ENCODE data around the gene INPP5E.

INPP5E gene

DNA sequence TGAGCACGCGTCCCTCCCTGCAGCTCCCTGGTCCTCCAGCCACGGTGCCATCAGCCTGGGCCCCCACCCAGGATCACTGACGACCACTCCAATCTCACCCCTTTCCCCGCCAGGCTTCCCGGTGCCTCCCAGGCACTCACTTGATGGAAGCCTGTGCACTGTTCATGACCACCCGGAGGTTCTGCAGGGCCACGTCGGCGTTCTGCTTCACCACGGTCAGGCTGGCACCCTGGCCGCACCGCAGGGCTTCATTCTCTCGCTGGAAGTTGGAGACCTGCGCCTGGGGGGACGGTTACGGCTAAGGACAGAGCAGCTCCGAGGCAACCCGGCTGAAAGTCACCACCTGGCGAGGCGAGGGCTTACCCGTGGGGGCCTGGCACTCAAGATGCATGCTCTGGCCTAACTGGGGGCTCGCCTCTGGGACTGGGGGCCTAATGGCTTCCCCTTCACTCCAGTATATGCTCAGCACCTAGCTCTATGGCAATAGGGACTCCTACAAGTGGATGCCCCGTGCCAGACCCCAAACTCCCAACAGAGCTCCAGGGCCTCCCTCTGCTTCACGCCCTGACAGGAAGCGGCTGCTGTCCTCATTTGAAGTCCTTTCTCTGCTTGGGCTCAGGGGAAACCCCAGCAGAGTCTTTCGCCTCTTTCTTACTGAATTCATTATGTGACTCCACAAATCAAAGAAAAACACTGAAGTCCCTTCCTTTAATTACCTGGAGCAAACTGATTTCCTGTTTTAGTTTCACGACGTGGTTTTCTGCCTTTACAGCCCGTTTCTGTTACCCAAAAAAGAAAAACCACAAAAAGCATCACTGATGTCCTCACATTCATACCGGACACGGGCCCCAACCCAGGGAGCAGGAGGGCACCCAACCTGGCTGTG, 35.5 kb downstream of the INPP5E start:
- no peak for DNase-seq (ENCODE audit: low read depth in 2 of 2)

DNA sequence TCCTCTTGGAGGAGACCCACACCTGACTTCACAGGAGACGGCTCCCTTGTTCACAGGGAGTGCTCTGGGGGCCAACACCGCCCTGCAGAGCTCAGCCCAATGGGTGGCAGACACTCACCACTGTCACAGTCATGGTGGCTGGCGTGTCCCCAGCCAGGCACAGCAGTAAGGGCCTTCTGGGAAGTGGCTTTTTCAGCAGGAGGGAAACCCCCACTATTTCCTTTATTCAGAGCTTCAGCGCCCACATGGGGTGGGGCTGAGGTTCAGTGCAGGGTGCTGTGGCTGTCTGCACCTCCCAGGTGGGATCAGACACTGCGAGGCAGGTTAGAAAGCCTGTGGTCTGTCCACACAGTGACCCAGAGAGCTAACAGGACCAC, 36.1 kb downstream of the INPP5E start:
- peak; percentile 43 to 45 for DNase-seq (ENCODE audit: low read depth in 2 of 2)

DNA sequence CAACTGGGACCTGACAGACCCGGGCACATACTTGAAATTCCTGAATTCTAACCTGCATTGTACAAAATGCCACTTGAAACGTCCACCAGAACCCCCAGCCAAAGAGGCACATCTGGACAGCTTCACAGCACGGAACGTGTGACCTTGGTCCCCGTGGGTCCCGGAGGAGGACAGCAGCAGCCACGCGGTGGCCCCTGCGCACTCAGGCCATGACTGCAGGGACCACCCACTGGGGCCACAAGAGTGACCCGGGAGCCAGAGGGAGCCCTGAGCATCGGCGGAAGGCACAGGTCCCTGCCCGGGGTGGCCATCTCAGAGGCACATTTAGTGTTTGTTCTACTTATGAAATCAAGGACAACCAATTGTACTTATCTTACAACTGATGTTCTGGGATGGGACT, 37.6 kb downstream of the INPP5E start:
- DNase-seq (ENCODE audit: low read depth in 2 of 2), result no peak

DNA sequence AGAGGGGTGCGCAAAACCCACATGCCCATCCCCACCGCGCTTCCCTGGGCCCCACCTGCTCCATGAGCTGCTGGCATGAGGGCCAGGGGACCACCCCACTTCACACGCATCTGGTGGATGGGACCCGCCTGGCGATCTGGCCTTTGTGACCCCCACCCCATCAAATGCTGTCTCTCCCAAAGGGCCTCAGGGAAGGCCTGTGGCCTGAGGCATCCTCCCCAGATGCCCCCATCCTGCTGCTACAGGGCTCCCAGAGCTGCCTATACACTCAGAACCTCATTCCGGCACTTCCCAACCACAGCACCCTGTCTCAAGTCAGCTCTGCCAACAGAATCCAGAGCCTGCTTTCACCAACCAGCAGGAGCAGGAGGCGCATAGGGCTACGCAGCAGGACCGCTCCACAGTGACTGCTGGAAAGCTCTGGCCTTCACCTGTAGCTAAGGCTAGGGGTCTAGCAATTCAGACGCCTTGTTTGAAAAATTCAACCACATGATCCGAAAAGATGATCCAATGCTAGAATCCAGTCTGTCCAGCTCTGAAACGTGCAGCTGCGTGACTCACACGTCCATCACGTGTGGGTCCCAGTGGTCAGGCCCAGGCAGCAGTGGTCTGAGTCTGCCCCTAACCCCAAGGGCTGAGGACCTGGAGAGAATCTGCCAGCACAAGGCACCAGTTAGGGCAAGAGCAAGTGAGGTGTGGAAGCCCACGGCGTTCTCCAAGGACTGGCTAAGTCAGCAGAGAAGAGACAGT, 38.3 kb downstream of the INPP5E start:
- DNase-seq (ENCODE audit: low read depth in 2 of 2), result no peak

DNA sequence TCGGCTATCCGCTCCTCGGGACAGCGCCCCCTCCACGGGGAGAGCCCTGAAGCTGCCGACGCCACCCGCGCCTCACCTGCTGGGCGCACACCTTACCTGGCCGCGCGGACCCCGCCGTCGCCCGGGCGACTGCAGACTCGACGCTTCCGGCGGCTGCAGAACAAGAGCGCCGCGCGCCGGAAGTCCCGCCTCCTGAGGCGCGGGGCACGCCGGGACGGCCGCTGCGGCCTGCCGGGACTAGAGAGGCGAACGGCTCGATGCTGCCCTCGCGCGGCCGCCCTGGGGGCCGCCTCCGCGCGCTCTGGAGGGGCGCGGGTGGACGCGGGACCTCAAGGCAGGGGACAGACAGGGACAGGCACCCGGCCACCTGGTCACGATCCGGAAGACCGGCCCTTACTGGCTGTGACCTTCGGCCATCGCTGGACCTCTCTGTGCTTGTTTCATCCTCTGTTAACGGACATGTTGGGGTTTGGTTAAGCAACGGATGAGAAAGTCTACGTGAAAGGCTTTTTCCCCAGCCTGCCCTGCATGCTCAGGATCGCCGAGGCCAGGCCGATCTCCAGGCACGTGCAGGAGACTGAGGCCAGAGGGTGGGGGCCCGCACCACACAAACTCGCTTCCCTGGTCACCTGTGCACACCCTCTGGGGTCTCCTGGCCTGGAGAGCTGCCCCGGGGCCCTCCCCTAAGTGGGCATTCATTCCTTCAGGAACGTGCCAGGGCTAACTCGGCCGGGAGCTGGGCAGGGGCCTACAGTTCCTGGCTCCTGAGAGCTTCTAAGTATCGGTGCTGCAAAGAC, 39.4 kb downstream of the INPP5E start, which contains the start of gene SNAPC4:
TSS of gene SNAPC4 (minus strand) at position 133 of the 797 bp plus-strand sequence. CDS start 1,742 bp downstream, outside the sequence.
- DNase-seq (ENCODE audit: low read depth in 2 of 2), result peak; percentile 57 to 75

DNA sequence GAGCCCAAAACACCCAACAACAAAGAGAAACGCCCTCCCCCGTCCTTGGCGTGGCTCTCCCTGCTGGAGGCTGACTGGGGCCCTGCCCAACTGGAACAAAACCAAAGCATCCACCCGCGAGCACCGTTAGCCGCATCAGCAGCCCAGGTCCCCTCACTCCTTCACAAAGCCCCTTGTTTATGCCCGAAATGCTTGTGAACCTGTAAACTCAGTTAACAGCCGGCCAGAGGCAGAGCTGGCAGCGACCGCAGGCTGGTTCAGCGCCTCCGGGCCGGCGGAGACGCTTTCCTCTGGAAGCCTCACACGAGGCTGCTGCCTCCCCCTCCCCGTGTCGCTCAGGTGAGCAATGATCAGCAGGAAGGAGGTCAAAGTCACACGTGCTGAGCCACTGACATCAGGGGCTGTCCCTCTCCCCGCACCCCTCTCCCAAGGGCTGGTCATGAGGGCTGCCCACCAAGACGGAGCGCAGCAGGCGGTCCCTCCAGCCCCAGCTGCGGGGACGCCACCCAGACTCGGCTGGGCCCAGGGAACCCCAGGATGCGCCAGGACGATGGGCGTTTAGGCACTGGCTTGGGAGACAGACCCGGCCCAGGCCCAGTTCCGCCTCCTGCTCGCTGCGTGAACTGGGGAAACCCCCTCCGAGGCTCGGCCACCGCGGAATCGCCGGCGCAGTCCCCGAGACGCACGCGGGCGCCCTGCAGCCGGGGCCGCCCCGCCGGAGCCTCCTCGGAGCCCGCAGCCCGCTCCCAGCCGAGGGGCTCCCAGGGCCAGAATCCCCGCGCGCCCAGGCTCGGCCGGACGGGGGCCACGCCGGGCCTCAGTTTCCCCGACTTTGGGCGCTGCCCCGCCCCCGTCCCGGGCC, 40.2 kb downstream of the INPP5E start:
- DNase-seq (ENCODE audit: low read depth in 2 of 2), result no peak

DNA sequence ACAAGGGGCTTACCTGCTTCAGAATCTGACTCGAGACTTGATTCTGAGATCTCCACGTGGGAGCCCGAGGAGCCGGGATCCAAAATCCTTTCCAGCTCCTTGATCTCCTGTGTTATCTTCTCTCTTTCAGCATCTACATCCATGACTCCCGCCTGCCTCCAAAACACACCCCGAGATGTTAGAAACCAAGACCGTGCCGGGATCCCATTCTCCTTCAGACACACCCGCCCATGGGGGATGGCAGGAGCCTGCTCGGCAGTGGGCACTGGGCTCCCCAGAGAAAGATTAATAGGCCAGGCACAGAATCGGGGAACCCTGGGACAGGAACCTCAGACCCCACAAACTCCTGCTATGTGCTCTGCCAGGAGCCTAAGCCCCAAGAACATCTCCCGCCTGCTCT, 41.4 kb downstream of the INPP5E start:
- DNase-seq (ENCODE audit: low read depth in 2 of 2), result no peak

DNA sequence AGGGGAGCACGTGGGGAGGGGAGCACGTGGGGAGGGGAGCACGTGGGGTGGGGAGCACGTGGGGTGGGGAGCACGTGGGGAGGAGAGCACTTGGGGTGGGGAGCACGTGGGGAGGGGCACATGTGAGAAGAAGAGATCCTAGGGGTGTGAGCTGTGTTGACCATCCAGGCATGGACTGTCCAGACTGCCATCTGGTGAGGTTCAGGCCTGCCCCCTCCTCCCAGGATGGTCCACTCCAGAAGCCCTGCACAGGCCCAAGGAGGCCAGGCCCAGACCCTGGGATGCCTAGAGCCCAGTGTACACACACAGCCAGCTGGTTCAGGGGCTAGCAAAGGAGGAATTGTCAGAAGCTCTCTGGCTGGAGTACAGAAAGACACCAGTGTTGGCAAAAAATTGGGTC, 42.0 kb downstream of the INPP5E start:
- DNase-seq (ENCODE audit: low read depth in 2 of 2), result no peak

DNA sequence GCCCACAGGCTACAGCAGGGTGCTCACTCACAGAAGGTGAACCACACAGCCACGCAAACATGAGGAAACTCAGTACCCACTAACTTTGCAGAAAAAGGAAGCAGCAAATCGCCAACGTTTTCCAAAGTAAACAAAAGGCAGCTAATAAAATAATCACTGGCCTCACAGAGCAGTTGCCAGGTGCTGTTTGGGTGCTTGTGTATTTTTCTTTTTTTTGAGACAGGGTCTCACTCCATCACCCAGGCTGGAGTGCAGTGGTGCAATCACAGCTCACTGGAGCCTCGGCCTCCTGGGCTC, 43.5 kb downstream of the INPP5E start:
- no peak for DNase-seq (ENCODE audit: low read depth in 2 of 2)

DNA sequence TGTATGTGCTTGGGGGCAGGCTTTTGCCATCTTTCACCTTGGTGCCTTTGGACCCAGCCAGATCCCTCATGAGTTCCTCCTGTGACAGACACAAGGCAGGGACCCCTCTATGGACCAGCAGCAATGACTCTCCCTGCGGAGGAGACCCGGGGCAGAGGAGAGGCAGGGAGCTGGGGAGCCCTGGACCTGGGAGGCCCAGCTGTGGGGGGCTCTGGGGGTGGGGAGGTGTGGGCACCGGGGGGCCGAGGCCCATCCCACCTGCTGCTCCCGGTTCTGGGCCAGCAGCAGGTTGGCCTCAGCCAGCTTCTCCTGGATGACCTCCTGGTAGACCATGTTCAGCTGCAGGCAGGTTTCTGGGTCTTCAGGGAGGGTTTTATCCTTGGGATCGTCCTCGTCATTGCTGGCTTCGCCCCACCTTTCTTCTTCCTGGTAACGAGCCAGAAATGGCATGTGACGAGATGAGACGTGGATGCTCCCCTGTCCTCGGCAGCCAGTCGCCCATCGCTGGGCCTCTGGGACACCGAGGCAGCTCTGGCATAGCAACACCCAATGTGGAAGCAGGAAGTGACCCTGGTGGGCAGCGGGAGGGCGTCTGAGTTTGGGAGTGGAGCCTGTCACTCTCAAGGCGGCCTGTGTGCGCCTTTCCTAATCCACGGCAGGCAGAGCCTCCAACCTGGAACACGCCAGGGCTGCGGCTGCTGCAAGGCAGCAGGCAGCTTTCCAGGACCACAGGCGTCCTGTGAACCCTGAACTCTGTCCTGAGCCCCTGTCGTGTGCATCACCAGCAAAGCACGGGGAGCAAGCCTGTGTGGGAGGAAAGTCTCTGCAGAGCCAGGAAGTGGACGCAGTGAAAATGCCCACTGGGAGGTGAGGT, 44.1 kb downstream of the INPP5E start:
- no peak for DNase-seq (ENCODE audit: low read depth in 2 of 2)

DNA sequence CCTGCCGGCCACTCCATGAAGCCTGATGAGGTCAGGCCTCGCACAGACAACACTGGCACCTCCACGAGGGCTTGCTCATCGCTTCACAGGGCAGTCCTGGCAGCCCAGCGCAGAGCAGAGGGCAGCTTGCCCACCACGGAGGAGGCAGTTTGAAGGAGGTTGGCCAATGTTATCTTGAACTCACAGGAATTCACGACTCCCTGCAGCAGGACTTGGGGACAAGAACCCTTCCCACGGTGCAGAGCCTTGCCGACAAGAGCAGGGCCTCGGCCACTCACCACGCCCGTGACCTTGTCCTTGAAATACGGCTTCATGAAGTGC, 44.7 kb downstream of the INPP5E start:
- no peak for DNase-seq (ENCODE audit: low read depth in 2 of 2)

DNA sequence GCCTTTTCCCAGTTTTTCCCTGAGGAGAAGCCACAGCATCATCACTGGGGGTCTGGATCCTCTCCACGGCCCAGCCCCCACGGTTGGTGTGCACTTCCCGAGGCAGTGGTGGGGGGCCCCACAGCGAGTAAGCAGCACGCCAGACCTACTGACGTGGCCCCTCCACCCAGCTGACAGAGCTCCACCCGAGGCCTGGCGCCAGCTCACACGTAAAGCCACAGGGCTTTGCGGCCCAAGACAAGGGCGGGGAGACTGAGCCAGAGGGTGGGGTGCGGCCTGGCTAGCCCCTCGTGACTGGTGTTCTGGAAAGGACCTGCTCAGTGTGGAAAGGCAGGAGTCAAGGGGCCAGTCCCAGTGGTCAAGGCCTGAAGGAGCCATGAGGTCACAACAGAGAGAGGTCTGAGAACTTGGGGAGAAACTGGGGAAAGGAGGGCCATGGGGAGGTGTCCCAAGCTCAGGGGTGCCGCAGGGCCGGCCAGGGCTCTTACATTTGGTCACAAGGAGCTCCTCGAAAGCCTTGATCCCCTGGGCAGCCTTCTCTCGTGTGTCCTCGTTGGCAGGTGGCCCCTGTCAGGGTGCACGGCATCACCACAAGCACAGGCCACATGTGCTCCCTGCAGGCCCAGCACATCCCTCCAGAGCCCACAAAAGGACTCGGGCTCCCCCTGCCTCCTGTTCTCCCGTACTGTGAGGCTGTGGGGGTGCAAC, 45.2 kb downstream of the INPP5E start:
- no peak for DNase-seq (ENCODE audit: low read depth in 2 of 2)

DNA sequence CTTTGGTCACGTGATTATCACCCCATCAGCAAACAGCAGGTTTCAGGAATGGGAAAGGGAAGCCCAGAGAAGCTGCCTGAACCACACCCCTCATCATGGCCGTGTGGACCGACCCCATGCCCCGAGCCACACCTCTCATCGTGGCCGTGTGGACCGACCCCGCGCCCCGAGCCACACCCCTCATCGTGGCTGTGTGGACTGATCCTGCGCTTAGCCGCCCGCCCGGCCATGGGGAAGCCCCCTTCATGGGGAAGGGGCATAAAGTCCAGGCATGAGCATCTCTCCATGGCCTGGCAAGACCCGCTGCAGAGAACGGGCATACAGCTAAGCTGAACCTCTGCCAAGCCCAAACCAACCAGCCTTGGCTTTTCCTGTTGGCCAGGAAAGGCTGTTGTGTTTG, 46.1 kb downstream of the INPP5E start:
- no peak for DNase-seq (ENCODE audit: low read depth in 2 of 2)

DNA sequence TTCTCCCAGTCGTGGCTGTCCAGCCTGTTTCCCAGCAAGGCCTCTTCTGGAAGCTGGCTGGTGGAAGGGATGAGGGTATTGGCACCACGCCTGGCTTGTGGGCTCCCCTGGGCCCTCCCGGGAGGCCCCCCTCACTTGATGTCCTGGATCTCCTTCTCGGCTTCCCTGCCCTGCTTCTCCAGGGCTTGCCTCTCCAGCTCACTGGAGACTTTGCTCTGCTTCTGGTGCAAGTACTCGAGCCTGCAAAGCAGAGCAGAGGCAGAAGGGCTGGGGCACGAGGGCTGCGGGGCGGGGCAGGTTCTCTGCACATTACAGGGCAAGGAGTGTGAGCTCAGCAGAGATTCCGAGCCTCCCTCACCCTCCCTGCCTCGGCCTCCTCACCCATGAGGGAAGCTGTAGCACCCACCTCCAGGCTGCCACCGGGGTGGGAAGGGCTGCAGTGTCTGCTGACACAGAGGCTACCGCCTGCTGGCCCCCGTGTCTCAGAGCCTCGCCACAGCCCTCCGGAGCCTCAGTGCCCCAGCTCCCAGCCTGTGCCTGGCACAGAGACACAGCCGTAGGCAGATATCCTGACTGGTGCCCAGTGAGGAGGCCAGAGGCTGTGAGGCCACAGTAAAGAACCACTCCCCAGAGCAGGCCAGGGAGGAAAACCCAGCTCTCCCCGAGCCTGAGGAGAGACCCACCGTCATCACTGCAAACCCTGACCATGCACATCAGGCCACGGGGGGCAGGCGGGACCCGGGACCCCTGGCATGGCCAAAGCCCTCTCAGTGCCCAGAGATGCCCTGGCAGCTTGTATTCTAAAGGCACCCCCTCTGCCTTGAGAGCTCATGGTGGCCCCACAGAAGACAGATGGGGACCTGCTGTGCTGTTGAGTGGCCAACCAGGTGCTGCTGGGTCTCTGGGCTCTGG, 46.9 kb downstream of the INPP5E start:
- no peak for DNase-seq (ENCODE audit: low read depth in 2 of 2)

DNA sequence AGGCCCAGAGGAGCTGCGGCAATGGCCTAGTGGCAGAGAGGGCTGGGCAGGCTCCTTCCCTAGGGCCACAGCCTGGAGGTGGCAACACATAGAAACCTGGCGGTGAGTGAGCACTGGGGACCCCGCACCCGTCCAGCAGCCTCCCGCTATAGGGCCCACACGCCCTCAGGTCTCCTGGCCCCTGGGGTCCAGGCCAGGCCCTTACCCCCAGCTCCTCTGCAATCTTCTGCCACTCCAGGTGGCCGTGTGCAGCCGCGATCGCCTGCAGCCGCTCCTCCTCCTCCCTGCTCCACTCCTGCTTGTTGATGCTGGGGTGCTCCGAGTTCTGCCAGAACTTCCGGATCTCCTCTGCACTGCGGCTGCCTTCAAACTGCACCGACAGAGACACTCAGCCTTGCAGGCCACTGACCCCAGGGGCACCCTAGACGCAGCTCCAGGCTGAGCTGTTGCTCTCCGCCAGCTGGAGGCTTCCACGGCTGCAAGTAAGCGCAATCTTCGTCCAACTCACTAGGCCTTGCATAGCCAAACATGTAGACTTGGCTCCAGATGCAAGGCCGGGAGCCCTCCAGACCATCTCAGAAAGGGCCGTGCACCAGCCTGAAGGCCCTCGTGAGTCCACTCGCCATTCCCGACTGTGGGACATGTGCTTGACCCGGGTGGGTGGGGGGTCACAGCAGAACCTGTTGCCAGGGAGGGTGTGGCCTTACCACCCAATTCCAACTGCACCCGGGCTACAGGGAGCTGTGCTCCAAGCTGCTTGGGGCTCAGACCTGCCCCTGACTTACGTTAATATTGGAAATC, 47.7 kb downstream of the INPP5E start:
- DNase-seq (ENCODE audit: low read depth in 2 of 2), result no peak

DNA sequence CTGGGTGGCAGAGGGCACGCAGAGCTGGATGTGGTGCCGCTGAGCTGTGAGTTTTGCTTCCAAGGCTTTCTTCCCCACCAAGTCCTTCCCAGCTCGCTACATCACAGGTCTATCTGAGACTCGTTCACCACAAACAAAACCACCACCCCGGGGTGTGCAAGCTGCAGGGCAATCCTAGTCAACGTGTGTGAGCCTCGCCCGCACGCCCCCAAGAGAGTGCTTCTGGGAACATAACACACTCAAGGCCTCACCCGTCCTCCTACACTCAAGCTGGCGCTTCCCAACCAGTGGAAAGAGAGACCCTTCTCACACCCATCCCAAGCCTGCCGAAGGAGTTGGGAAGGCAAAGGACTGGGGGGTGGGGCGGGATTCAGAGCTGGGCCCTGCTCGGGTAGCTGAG, 50.2 kb downstream of the INPP5E start:
- no peak for DNase-seq (ENCODE audit: low read depth in 2 of 2)

DNA sequence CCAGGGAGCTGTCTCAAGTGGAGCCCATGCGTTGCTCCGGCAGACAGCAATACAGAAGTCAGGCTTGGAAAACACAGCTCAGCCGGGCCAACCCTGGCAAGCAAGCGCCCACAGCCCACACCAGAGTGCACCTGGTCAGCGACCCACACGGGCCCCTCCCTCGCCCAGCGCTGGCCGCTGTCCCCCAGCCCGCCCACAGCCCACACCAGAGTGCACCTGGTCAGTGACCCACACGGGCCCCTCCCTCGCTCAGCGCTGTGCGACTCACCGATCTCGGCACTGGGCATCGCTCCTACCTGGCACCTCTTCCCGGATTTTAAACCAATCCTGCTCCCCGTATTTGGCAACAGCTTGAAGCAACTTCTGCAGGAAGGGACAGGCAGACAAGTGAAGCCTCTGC, 52.4 kb downstream of the INPP5E start:
- DNase-seq (ENCODE audit: low read depth in 2 of 2), result no peak

DNA sequence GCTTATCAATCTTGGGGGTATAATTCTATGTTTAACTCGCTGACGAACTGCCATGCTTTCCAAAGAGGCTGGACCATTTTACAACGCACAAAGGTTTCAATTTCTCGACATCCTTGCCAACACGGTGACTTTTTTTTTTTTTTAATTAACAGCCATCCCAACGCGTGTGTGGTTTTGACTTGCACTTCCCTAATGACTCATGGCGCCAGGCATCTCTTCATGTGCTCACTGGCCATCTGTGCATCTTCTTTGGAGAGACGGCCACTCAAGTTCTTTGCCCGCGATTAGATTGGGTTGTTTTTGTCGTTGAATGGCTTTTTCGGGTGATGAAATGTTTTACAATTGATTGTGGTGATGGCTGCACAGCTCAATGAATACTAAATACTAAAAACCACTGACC, 53.6 kb downstream of the INPP5E start:
- DNase-seq (ENCODE audit: low read depth in 2 of 2), result no peak
